ENCODE data around the gene INO80. TPM values are rescaled to one million over a fixed set of nuclear protein-coding genes. Genes with fewer than 3 reads are reported as not detected.
A peak's percentile ranks its signal among the peaks of the same experiment; 100 is the strongest.

Gene INO80
- total RNA-seq, 2 donors from 2014 or later, result 14.8 to 17.5 TPM

GRCh38 chr15:40938536-40938870 is 177.6 kb downstream of the INO80 start:
- no peak overlapping the region for H3K9ac ChIP-seq (ENCODE audit: extremely low read depth, low read length, poor library complexity, severe bottlenecking)
- no peak overlapping the region for H3K27ac ChIP-seq (ENCODE audit: low read depth, low read length)
- H3K36me3 Mint-ChIP-seq (ENCODE audit: low read depth), result no peaks in the 10 kb centered on the region
- no peak overlapping the region for H3K4me3 ChIP-seq (ENCODE audit: low read length)
- no peak for TF ChIP-seq CTCF (conservative IDR thresholded peaks at IDR 0.05)
- peaks cover 71% of the 10 kb centered on the region for H3K27me3 Mint-ChIP-seq (ENCODE audit: insufficient read depth)
- no peaks in the 10 kb centered on the region for H3K4me1 ChIP-seq (ENCODE audit: control insufficient read depth, insufficient read depth, low read length)
- no peaks in the 10 kb centered on the region for H3K36me3 ChIP-seq (ENCODE audit: control insufficient read depth, insufficient read depth, low read length)
- no peaks in the 10 kb centered on the region for H3K9me3 ChIP-seq (ENCODE audit: control insufficient read depth, low read length)
- H3K9me3 Mint-ChIP-seq, result no peaks in the 10 kb centered on the region
- DNase-seq, result no peak
- 91 to 100% methylated on average over 2 to 6 of the region's 6 CpGs for WGBS, 2 experiments (ENCODE audit: insufficient coverage in 1 of 2, insufficient read length in 1 of 2)
- H3K27ac Mint-ChIP-seq, result no peak overlapping the region
- H3K4me3 Mint-ChIP-seq, result no peak overlapping the region
- H3K4me1 Mint-ChIP-seq, result peaks cover 6% of the 10 kb centered on the region
- H3K27me3 ChIP-seq (ENCODE audit: control insufficient read depth, insufficient read depth, low read length, poor library complexity, severe bottlenecking), result peaks cover 44% of the 10 kb centered on the region

GRCh38 chr15:40937762-40938535 is 178.1 kb downstream of the INO80 start:
- Histone ChIP-seq H3K36me3 (ENCODE audit: control insufficient read depth, insufficient read depth, low read length) (no peaks in the 10 kb centered on the region), H3K4me3 (ENCODE audit: low read length) (no peak overlapping the region), H3K9ac (ENCODE audit: extremely low read depth, low read length, poor library complexity, severe bottlenecking) (no peak overlapping the region), H3K4me1 (ENCODE audit: control insufficient read depth, insufficient read depth, low read length) (no peaks in the 10 kb centered on the region), H3K9me3 (ENCODE audit: control insufficient read depth, low read length) (no peaks in the 10 kb centered on the region), H3K27me3 (ENCODE audit: control insufficient read depth, insufficient read depth, low read length, poor library complexity, severe bottlenecking) (peaks cover 50% of the 10 kb centered on the region), H3K27ac (ENCODE audit: low read depth, low read length) (no peak overlapping the region)
- no peak overlapping the region for H3K4me3 Mint-ChIP-seq
- peaks cover 10% of the 10 kb centered on the region for H3K4me1 Mint-ChIP-seq
- peak; percentile 67 for TF ChIP-seq CTCF (conservative IDR thresholded peaks at IDR 0.05)
- H3K36me3 Mint-ChIP-seq (ENCODE audit: low read depth), result no peaks in the 10 kb centered on the region
- WGBS, 2 experiments (ENCODE audit: insufficient coverage in 1 of 2, insufficient read length in 1 of 2), result 73 to 83% methylated on average over 10 to 19 of the region's 19 CpGs
- DNase-seq, result peak; percentile 47
- H3K27ac Mint-ChIP-seq, result no peak overlapping the region
- peaks cover 71% of the 10 kb centered on the region for H3K27me3 Mint-ChIP-seq (ENCODE audit: insufficient read depth)
- H3K9me3 Mint-ChIP-seq, result no peaks in the 10 kb centered on the region

GRCh38 chr15:40936709-40937666 is 179.1 kb downstream of the INO80 start:
- peaks cover 14% of the 10 kb centered on the region for H3K4me1 Mint-ChIP-seq
- Histone ChIP-seq H3K9ac (ENCODE audit: extremely low read depth, low read length, poor library complexity, severe bottlenecking) (no peak overlapping the region), H3K4me1 (ENCODE audit: control insufficient read depth, insufficient read depth, low read length) (no peaks in the 10 kb centered on the region), H3K27me3 (ENCODE audit: control insufficient read depth, insufficient read depth, low read length, poor library complexity, severe bottlenecking) (peaks cover 59% of the 10 kb centered on the region), H3K4me3 (ENCODE audit: low read length) (no peak overlapping the region), H3K27ac (ENCODE audit: low read depth, low read length) (no peak overlapping the region), H3K9me3 (ENCODE audit: control insufficient read depth, low read length) (no peaks in the 10 kb centered on the region), H3K36me3 (ENCODE audit: control insufficient read depth, insufficient read depth, low read length) (no peaks in the 10 kb centered on the region)
- H3K27ac Mint-ChIP-seq, result peak overlapping the region; percentile 38
- H3K27me3 Mint-ChIP-seq (ENCODE audit: insufficient read depth), result peaks cover 75% of the 10 kb centered on the region
- peak; percentile 42 for TF ChIP-seq CTCF (conservative IDR thresholded peaks at IDR 0.05)
- H3K9me3 Mint-ChIP-seq, result no peaks in the 10 kb centered on the region
- H3K4me3 Mint-ChIP-seq, result no peak overlapping the region
- no peaks in the 10 kb centered on the region for H3K36me3 Mint-ChIP-seq (ENCODE audit: low read depth)
- no peak for DNase-seq
- WGBS, 2 experiments (ENCODE audit: insufficient coverage in 1 of 2, insufficient read length in 1 of 2), result 88% methylated on average over 12 to 15 of the region's 15 CpGs
